Fibroblast of skin of scalp (primary cell): Measurements from ENCODE around the gene CD40.

Experiments
- DNase-seq: peaks from one replicate; pipeline ENCODE4 v3.0.0-alpha.2; 2013

Gene CD40

GRCh38 chr20:46123482-46124245 is 5.5 kb downstream of the CD40 start:
- DNase-seq = no peak

GRCh38 chr20:46126440-46127056 is 8.4 kb downstream of the CD40 start:
- no peak for DNase-seq

- DNase-seq = no peak
Measured at GRCh38 chr20:46127396-46128010, 9.4 kb downstream of the CD40 start.

GRCh38 chr20:46128310-46129151 is 10.4 kb downstream of the CD40 start:
- DNase-seq = peak; percentile 24

- no peak for DNase-seq
Measured at GRCh38 chr20:46129955-46130481, 11.9 kb downstream of the CD40 start.

- DNase-seq = no peak
Measured at GRCh38 chr20:46130534-46130933, 12.4 kb downstream of the CD40 start.

GRCh38 chr20:46131396-46131795 is 13.3 kb downstream of the CD40 start:
- no peak for DNase-seq

- peak; percentile 54 for DNase-seq
Measured at GRCh38 chr20:46132705-46133120, 14.6 kb downstream of the CD40 start.

- DNase-seq = no peak
Measured at GRCh38 chr20:46133886-46134654, 16.0 kb downstream of the CD40 start.

- DNase-seq = no peak
Measured at GRCh38 chr20:46134716-46135115, 16.6 kb downstream of the CD40 start.

GRCh38 chr20:46135856-46136633 is 17.9 kb downstream of the CD40 start:
- DNase-seq = no peak

- DNase-seq = no peak
Measured at GRCh38 chr20:46137816-46138215, 19.7 kb downstream of the CD40 start.

- no peak for DNase-seq
Measured at GRCh38 chr20:46139266-46139889, 21.3 kb downstream of the CD40 start.

GRCh38 chr20:46139908-46140482 is 21.9 kb downstream of the CD40 start:
- no peak for DNase-seq

- no peak for DNase-seq
Measured at GRCh38 chr20:46142124-46142523, 24.0 kb downstream of the CD40 start.

GRCh38 chr20:46144432-46145025 is 26.4 kb downstream of the CD40 start:
- DNase-seq = no peak

- DNase-seq = no peak
Measured at GRCh38 chr20:46145713-46146112, 27.6 kb downstream of the CD40 start.

- no peak for DNase-seq
Measured at GRCh38 chr20:46148313-46149208, 30.4 kb downstream of the CD40 start.

GRCh38 chr20:46150943-46151342 is 32.8 kb downstream of the CD40 start:
- no peak for DNase-seq
